GM18951 (cell line): ENCODE results near the gene CYP3A4.
"Not testable (repeated sequence)": the region's sequence is repeated elsewhere in the genome, so short reads cannot be mapped to it uniquely, and the experiment has no call there.

Experiments used
- POLR2A ChIP-seq: IDR thresholded peaks from 4 replicates; pipeline ENCODE4 v1.6.1; 2011; ENCODE audit warnings: mild to moderate bottlenecking; ENCODE audit not compliant: insufficient read length, insufficient read depth; ENCODE audit errors: extremely low read depth
- in situ Hi-C: fragments of 300-500 bp; cut with MboI; formaldehyde crosslinking; loops from one replicate; pipeline ENCODE4 v1.12.0; 2022; ENCODE audit warnings: low sequenced_read_pairs, mixed read lengths, inconsistent platforms; ENCODE audit not compliant: unreplicated experiment

Gene CYP3A4

DNA sequence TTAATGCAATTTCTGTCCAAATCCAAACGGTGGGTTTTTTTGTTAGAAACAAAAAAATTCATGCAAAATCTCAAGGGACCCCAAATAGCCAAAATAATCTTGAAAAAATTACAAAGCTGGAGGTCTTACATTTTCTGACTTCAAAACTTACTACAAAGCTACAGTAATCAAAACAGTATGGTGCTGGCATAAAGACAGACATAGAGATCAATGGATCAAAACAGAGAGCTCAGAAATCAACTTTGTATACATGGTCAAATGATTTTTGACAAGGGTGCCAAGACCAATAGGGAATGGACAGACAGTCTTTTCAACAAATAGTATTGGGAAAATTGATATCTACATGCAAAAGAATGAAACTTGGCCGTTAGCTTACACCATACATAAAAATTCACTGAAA lies 21.7 kb upstream of the CYP3A4 start:
- TF ChIP-seq POLR2A = no peak
- in situ Hi-C loops = no loop called here

DNA sequence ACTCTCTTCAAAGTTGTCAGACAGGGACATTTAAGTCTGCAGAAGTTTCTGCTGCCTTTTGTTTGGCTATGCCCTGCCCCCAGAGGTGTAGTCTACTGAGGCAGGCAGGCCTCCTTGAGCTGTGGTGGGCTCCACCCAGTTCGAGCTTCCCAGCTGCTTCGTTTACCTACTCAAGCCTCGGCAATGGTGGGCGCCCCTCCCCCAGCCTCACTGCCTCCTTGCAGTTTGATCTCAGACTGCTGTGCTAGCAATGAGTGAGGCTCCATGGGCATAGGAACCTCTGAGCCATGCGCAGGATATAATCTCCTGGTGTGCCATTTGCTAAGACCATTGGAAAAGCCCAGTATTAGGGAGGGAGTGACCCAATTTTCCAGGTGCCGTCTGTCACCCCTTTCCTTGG lies 19.1 kb upstream of the CYP3A4 start:
- in situ Hi-C loops = not testable (repeated sequence)

GRCh38 chr7:99801407-99801806 lies 17.4 kb upstream of the CYP3A4 start:
- in situ Hi-C loops = not testable (repeated sequence)

- TF ChIP-seq POLR2A = no peak
- in situ Hi-C loops = no loop called here
These were observed 15.0 kb upstream of the CYP3A4 start for GRCh38 chr7:99798972-99799371.

DNA sequence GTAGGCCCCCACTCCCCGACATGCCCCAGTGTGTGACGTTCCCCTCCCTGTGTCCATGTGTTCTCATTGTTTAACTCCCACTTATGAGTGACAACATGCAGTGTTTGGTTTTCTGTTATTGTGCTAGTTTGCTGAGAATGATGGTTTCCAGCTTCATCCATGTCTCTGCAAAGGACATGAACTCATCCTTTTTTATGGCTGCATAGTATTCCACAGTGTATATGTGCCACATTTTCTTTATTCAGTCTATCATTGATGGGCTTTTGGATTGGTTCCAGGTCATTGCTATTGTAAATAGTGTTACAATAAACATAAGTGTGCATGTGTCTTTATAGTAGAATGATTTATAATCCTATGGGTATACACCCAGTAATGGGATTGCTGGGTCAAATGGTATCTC lies 11.9 kb upstream of the CYP3A4 start:
- in situ Hi-C loops = not testable (repeated sequence)

DNA sequence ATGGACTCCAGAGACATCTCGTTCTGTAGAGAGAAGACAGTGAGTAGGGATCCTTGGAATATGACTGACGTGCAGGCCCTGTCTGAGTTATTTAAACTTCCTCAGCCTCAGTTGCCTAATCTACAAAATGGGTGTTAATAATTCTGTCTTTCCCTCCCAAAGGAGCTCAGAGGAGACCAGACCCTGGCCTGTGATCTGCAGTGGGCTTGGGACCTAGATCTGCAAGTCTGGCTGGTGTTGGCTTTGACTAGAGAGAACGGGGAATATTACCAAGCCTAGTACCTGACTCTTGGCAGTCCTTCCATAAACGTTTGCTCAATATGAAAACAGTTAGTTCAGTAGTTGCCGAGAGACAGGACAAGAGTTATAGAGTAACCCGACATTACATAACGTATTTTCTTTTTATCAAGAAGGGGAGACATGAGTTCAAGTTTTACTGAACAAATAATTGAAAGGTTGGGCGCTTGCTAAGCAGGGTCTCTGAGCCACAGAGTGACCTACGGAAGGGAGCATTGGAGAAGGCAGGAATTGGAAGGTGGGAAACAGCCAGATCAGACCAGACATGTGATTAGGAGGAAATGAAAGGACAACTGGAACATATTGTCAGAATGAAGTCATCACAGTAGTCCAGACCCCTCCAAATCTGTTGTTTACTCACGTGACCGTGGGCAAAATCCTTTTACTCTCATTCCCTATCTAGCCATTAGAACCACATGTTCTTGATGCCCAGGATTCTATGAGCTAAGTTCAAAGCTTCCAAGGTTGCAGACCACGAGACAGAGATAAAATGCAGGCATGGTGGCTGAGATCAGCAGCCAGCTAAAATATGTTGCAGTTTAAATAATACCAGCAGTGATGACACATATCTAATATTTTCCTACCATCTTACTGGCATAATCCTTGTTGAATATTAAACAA lies 10.9 kb upstream of the CYP3A4 start:
- TF ChIP-seq POLR2A = no peak
- in situ Hi-C loops = no loop called here

DNA sequence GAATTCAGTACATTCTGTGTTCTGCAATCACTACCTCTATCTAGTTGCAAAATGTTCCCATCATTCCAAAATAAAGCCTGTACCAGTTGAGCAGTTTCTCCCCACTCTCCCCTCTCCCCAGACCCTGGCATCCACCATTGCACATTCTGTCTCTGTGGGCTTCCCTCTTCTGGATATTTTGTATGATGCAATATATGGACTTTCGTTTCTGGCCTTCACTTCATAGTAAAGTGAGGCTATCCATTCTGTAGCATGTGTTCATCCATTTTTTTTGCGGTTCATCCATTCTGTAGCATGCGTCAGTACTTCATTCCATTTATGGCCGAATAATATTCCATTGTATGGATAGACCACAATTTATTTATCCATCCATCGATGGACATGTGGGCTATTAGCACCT lies 9.5 kb upstream of the CYP3A4 start:
- TF ChIP-seq POLR2A = no peak
- in situ Hi-C loops = no loop called here

DNA sequence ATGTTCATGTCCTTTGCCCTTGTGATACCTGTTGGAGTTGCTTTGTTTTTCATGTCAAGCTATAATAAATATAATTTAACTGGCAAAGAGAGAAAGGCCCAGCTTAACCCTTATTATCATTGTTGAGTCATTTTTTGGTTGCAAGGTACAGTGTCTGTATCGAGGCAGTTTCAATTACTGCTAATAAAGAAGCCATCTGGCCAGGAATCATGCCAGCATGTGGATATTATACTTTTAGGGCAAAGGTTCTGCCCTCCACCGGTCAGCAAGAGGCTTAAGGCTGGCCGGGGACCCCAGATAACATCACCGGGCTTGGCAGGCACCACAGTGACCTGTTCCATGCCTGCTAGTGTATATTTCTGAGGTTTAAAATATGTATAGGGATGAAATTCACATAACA lies 9.0 kb upstream of the CYP3A4 start:
- in situ Hi-C loops = no loop called here
- TF ChIP-seq POLR2A = no peak

GRCh38 chr7:99791667-99792369 lies 7.8 kb upstream of the CYP3A4 start:
- TF ChIP-seq POLR2A = no peak
- in situ Hi-C loops = no loop called here

DNA sequence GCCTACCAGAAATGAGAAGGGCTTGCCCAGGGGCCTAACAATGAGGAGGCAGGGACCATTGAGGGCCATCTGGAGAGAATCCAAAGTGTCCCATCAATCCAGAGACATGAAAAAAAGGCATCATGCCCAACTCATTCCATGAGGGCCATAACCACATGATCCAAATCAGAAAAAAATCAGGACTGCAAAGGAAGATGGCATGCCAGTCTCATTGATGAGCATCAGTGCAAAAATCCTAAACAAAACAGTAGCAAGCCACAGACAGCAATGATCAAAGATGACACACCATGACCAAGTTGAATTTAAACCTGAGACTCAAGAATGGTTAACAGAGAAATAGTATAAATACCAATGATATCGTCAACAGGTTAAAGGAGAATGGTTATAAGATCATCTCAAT lies 7.0 kb upstream of the CYP3A4 start:
- in situ Hi-C loops = no loop called here
- no peak for TF ChIP-seq POLR2A

DNA sequence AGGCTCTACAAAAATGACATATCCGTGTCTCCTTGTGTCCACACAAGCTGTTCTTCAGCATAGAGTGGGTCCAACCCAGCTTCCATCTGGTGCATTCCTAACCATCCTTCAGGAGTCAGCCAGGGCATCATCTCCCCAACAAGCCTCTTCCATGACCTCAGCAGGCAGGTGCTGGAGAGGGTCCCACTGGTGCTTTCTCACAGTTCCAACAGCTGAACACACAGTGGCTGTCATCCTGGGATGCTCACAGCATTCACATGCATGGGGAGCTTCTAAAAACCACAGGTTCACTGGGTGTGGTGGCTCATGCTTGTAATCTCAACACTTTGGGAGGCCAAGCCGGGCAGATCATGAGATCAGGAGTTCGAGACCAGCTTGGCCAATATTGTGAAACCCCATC lies 6.4 kb upstream of the CYP3A4 start:
- in situ Hi-C loops = no loop called here
- TF ChIP-seq POLR2A = no peak

GRCh38 chr7:99789441-99790070 lies 5.6 kb upstream of the CYP3A4 start:
- in situ Hi-C loops = no loop called here
- TF ChIP-seq POLR2A = no peak

DNA sequence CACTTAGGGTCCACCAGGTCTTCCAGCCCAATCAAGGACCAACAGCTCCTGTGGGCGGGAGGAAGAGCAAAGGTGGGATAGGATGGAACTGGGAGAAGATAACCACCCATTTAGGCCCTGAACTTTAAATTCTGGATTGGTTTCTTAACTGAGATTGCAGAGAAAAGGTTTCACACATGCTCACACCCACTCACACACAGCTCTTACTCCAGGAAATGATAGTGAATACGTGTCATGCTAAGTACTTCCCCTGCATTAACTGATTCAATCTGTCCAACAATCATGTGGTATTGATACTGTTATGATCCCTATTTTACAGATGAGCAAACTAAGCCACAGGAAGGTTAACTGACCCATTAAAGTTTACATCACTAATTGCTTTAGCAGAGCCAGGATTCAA lies 4.6 kb upstream of the CYP3A4 start:
- in situ Hi-C loops = no loop called here
- no peak for TF ChIP-seq POLR2A
